B cell (primary cell): ENCODE data around the gene TMEM131L. TPM values are rescaled to one million over a fixed set of nuclear protein-coding genes. Genes with fewer than 3 reads are reported as not detected.
A peak's percentile ranks its signal among the peaks of the same experiment; 100 is the strongest.

ENCODE experiments used
- ATAC-seq: fragments of 200-7000 bp; cut with Tn5 transposase; one replicate; pipeline ENCODE4 v1.10.0; 2021; ENCODE audit warnings: low read depth, mild to moderate bottlenecking, moderate number of reproducible peaks, moderate library complexity
- CTCF ChIA-PET: fragments of 350-600 bp; sonication (Branson Sonifier 250); formaldehyde crosslinking; loops from one replicate; lab custom pipeline; 2021; ENCODE audit warnings: antibody characterized with exemption, inconsistent platforms; lab: Charles Lee
- POLR2A ChIA-PET: fragments of 350-600 bp; sonication (Branson Sonifier 250); formaldehyde crosslinking; loops from one replicate; lab custom pipeline; 2021; ENCODE audit warnings: antibody characterized with exemption; lab: Charles Lee
- DNase-seq: peaks from one replicate; pipeline ENCODE4 v3.0.0; 2013
- H2AFZ ChIP-seq: 2 replicates; pipeline ENCODE4 v1.6.1; 2012; ENCODE audit warnings: mild to moderate bottlenecking, low read depth, low read length; ENCODE audit not compliant: insufficient read depth, poor library complexity, severe bottlenecking
- H3K27ac ChIP-seq, 2 donors: 1 replicate in 1 of 2; 2 replicates in 1 of 2; pipeline ENCODE4 v1.5.1; 2012 to 2013; ENCODE audit warnings: low read length in 2 of 2, mild to moderate bottlenecking in 2 of 2, moderate library complexity in 1 of 2
- H3K27me3 ChIP-seq, 4 experiments: fragments of 200-600 bp in 1 of 4; sonication (generic) in 1 of 4; replicated peaks in 1 of 4; 1 replicate in 2 of 4; 2 replicates in 2 of 4; pipeline versions ENCODE4 v1.6.1 to v1.7.0; 2013 to 2016; ENCODE audit warnings: low read length in 3 of 4, mild to moderate bottlenecking in 2 of 4, mixed read lengths in 1 of 4, moderate library complexity in 1 of 4; ENCODE audit not compliant: insufficient read depth in 4 of 4, control insufficient read depth in 3 of 4; ENCODE audit errors: control extremely low read depth in 1 of 4
- H3K36me3 ChIP-seq, 2 experiments: replicated peaks in 1 of 2; 1 replicate in 1 of 2; 2 replicates in 1 of 2; pipeline versions ENCODE4 v1.6.1 to v1.7.1; 2013; ENCODE audit warnings: low read length in 1 of 2; ENCODE audit not compliant: insufficient read depth in 2 of 2, control insufficient read depth in 1 of 2; ENCODE audit errors: control extremely low read depth in 1 of 2, extremely low read depth in 1 of 2
- H3K4me1 ChIP-seq, 2 donors: fragments of 200-600 bp in 1 of 2; sonication (generic) in 1 of 2; 1 replicate in 1 of 2; 2 replicates in 1 of 2; pipeline versions ENCODE4 v1.5.1 to v1.6.1; 2013 to 2017; ENCODE audit warnings: low read length in 2 of 2; ENCODE audit not compliant: control insufficient read depth in 2 of 2, insufficient read depth in 2 of 2
- H3K4me2 ChIP-seq: replicated peaks from 2 replicates; pipeline ENCODE3; 2012; ENCODE audit warnings: mild to moderate bottlenecking, low read depth, low read length; ENCODE audit not compliant: poor library complexity, severe bottlenecking
- H3K4me3 ChIP-seq, 5 experiments: fragments of 200-600 bp in 1 of 5; sonication (generic) in 1 of 5; 1 replicate in 3 of 5; 2 replicates in 2 of 5; pipeline versions ENCODE4 v1.5.1 to v1.7.0; 2011 to 2016; ENCODE audit warnings: low read length in 4 of 5, mild to moderate bottlenecking in 4 of 5, low read depth in 2 of 5, control low read depth in 1 of 5, moderate library complexity in 1 of 5; ENCODE audit not compliant: insufficient read depth in 1 of 5; ENCODE audit errors: control extremely low read depth in 1 of 5, extremely low read depth in 1 of 5
- H3K79me2 ChIP-seq: fragments of 200-600 bp; sonication (generic); one replicate; pipeline ENCODE4 v1.6.0; 2016; ENCODE audit warnings: low read length; ENCODE audit not compliant: control insufficient read depth, insufficient read depth
- H3K9ac ChIP-seq: fragments of 200-600 bp; sonication (generic); 2 replicates; pipeline ENCODE4 v1.6.1; 2017; ENCODE audit warnings: mild to moderate bottlenecking, low read length, moderate library complexity
- H3K9me3 ChIP-seq, 3 donors: one replicate each; pipeline versions ENCODE4 v1.6.1 to v1.7.1; 2013; ENCODE audit warnings: low read length in 2 of 3; ENCODE audit not compliant: control insufficient read depth in 2 of 3, insufficient read depth in 1 of 3; ENCODE audit errors: control extremely low read depth in 1 of 3
- H4K20me1 ChIP-seq: 2 replicates; pipeline ENCODE4 v1.6.0; 2012; ENCODE audit warnings: mild to moderate bottlenecking, low read length; ENCODE audit not compliant: insufficient read depth, control insufficient read depth, poor library complexity, severe bottlenecking
- H3K27ac Mint-ChIP-seq: one replicate; pipeline ENCODE4 v1.8.0; 2021; ENCODE audit warnings: mixed read lengths
- H3K27me3 Mint-ChIP-seq: one replicate; pipeline ENCODE4 v1.8.0; 2021; ENCODE audit warnings: mixed read lengths
- H3K4me1 Mint-ChIP-seq: one replicate; pipeline ENCODE4 v1.8.0; 2021; ENCODE audit warnings: mixed read lengths
- H3K4me3 Mint-ChIP-seq: one replicate; pipeline ENCODE4 v1.8.0; 2021; ENCODE audit warnings: mixed read lengths
- H3K9me3 Mint-ChIP-seq: one replicate; pipeline ENCODE4 v1.8.0; 2022; ENCODE audit warnings: mixed read lengths; ENCODE audit not compliant: insufficient read depth
- EZH2 ChIP-seq: IDR thresholded peaks from 2 replicates; pipeline ENCODE4 v1.6.1; 2012; ENCODE audit warnings: borderline replicate concordance, low read depth, mild to moderate bottlenecking, moderate library complexity, low read length; ENCODE audit not compliant: insufficient read depth, poor library complexity, severe bottlenecking
- WGBS: methylation state at CpG from one replicate; pipeline ENCODE4 v1.1.5; 2013; ENCODE audit warnings: missing lambda C conversion rate; ENCODE audit not compliant: insufficient coverage; 5-methylcytosine and 5-hydroxymethylcytosine counted together
- intact Hi-C: fragments of 100-400 bp; cut with micrococcal nuclease; formaldehyde crosslinking; loops from one replicate; pipeline ENCODE4 v1.10.0; 2022
- polyA plus RNA-seq: library from polyadenylated mRNA; depleted of rRNA; stranded (reverse); fragments of >200 nt; gene quantifications from 2 replicates; pipeline ENCODE4 v1.2.3, GENCODE V29; 2012
- total RNA-seq, 2 donors: library from RNA; stranded (reverse); fragments of 120-200 nt in 1 of 2; gene quantifications; 1 replicate in 1 of 2; 2 replicates in 1 of 2; pipeline versions ENCODE4 v1.2.3 to v1.2.4, GENCODE V29; 2013 to 2022
- TF ChIP-seq, protein P1 (sequence below): fragments of 200-600 bp; IDR thresholded peaks from one replicate; pipeline ENCODE4 v1.8.0; 2022; ENCODE audit warnings: antibody characterized with exemption, mild to moderate bottlenecking

TMEM131L gene
- total and polyA plus RNA-seq, 2 donors (not counting 1 experiment from before 2014, with no cell fraction given), result 56.4 to 120 TPM

DNA sequence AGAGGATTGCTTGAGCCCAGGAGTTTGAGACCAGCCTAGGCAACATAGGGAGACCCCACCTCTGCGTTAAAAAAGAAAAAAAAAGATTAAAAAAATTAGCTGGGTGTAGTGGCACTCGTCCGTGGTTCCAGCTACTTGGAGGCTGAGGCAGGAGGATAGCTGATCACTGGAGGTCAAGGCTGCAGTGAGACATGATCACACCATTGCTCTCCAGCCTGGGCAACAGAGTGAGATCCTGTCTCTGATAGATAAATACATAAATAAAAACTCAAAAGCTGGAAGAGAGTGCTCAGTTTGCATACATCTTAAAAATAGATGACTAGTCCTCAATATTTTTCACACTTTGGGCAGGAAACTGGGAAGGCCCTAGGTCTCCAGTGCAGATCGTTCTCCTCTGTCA, 54.1 kb downstream of the TMEM131L start:
- peaks cover 75 to 79% of the 10 kb centered on the region in 2 donors for H3K4me1 ChIP-seq
- H3K79me2 ChIP-seq, result peaks cover 100% of the 10 kb centered on the region
- H3K4me1 Mint-ChIP-seq, result peaks cover 86% of the 10 kb centered on the region
- no peak for DNase-seq
- no peak overlapping the region for H2AFZ ChIP-seq
- no peaks in the 10 kb centered on the region for H3K9me3 Mint-ChIP-seq
- intact Hi-C loops, result loop anchor here (5.0 kb wide), 1 partner anchor 173 kb away; no protein-coding TSS in a partner anchor
- WGBS, result 100% methylated on average over 2 of the region's 4 CpGs
- peak overlapping the region; percentile 88 for H3K27ac Mint-ChIP-seq
- peak overlapping the region in 1 of 2 donors; percentile 87 for H3K27ac ChIP-seq
- H3K4me3 ChIP-seq, result no peak overlapping the region
- H3K27me3 Mint-ChIP-seq, result no peaks in the 10 kb centered on the region
- H3K4me3 Mint-ChIP-seq, result peak overlapping the region; percentile 82
- ATAC-seq, result no peak
- POLR2A ChIA-PET, result no interaction called here
- no peak for TF ChIP-seq EZH2
- TF ChIP-seq, protein P1, sequence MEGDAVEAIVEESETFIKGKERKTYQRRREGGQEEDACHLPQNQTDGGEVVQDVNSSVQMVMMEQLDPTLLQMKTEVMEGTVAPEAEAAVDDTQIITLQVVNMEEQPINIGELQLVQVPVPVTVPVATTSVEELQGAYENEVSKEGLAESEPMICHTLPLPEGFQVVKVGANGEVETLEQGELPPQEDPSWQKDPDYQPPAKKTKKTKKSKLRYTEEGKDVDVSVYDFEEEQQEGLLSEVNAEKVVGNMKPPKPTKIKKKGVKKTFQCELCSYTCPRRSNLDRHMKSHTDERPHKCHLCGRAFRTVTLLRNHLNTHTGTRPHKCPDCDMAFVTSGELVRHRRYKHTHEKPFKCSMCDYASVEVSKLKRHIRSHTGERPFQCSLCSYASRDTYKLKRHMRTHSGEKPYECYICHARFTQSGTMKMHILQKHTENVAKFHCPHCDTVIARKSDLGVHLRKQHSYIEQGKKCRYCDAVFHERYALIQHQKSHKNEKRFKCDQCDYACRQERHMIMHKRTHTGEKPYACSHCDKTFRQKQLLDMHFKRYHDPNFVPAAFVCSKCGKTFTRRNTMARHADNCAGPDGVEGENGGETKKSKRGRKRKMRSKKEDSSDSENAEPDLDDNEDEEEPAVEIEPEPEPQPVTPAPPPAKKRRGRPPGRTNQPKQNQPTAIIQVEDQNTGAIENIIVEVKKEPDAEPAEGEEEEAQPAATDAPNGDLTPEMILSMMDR, result no peak
- no peak overlapping the region for H3K9ac ChIP-seq
- peaks cover 72% of the 10 kb centered on the region for H4K20me1 ChIP-seq
- peak overlapping the region; percentile 52 for H3K4me2 ChIP-seq
- CTCF ChIA-PET, result interaction anchor here (1.1 to 2.6 kb wide), 8 partner anchors 21 to 88 kb away, joined by 3 to 13 read pairs (median 4); no protein-coding TSS in a partner anchor
- peaks cover 3 to 37% of the 10 kb centered on the region in 2 experiments for H3K36me3 ChIP-seq
- no peaks in the 10 kb centered on the region for H3K27me3 ChIP-seq
- H3K9me3 ChIP-seq, result no peaks in the 10 kb centered on the region

DNA sequence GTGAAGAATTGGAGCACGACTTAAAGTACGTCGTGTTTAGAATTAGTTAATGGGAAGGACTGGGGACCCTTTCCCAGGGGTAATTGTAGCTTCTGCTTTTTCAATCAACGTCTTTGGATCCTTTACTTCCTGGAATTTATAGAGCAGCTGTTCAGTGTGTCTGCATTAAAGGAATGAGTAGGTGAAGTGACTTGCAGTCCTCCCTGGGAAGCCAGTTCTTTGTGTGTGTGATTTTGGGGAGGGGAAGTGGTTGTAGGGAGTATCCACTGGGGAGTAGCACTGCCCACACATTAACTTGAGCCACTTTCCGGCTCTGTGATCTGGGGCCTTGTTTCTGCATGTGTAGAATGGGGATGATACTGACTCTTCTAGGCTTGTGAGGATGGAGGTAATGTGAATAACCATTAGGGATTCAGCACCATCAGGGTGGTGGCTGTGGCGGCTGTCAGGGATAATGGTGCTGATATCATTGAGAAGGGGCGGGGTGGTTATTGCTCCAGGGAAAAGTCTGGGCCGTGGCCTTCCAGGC, 54.7 kb downstream of the TMEM131L start:
- TF ChIP-seq, protein P1, result no peak
- no peak for TF ChIP-seq EZH2
- H3K4me3 Mint-ChIP-seq, result peak overlapping the region; percentile 82
- ChIA-PET CTCF (interaction anchor here (0.7 to 2.6 kb wide), 10 partner anchors 20 to 88 kb away, joined by 3 to 13 read pairs (median 4); partner anchors contain the start of gene TMEM131L), POLR2A (no interaction called here)
- Histone ChIP-seq H3K27ac (peak overlapping the region; percentile 56 to 87), H2AFZ (no peak overlapping the region), H3K36me3 (peaks cover 3 to 34% of the 10 kb centered on the region in 2 experiments), H3K9ac (peak overlapping the region; percentile 16), H3K27me3 (no peaks in the 10 kb centered on the region), H3K4me1 (peaks cover 79 to 86% of the 10 kb centered on the region in 2 donors), H3K79me2 (peaks cover 100% of the 10 kb centered on the region), H3K9me3 (no peaks in the 10 kb centered on the region), H3K4me2 (peak overlapping the region; percentile 52), H3K4me3 (peak overlapping the region in 1 of 5 experiments; percentile 39), H4K20me1 (peaks cover 78% of the 10 kb centered on the region)
- H3K4me1 Mint-ChIP-seq, result peaks cover 86% of the 10 kb centered on the region
- no peaks in the 10 kb centered on the region for H3K9me3 Mint-ChIP-seq
- H3K27ac Mint-ChIP-seq, result peak overlapping the region; percentile 88
- WGBS, result 33% methylated on average over 6 of the region's 8 CpGs
- DNase-seq (peak; percentile 32), ATAC-seq (peak; percentile 15)
- intact Hi-C loops, result loop anchor here (1.0 to 5.0 kb wide), 3 partner anchors 32 to 174 kb away; no protein-coding TSS in a partner anchor
- no peaks in the 10 kb centered on the region for H3K27me3 Mint-ChIP-seq
